ENCODE measurements around the gene IGF2. TPM values are rescaled to one million over a fixed set of nuclear protein-coding genes. Genes with fewer than 3 reads are reported as not detected.

Gene IGF2
- total and polyA plus RNA-seq, 5 donors from 2014 or later = 0.07 TPM; not detected in 4

GRCh38 chr11:2090172-2091111, 48.7 kb downstream of the IGF2 start:
- DNase-seq (no peak), ATAC-seq (ENCODE audit: low read depth in 2 of 2) (no peak)
- H3K4me1 Mint-ChIP-seq = peaks cover 0 to 8% (median 3%) of the 10 kb centered on the region in 4 donors
- Histone ChIP-seq H3K4me1 (ENCODE audit: control insufficient read depth, insufficient read depth, low read length, poor library complexity, severe bottlenecking) (peaks cover 12% of the 10 kb centered on the region), H3K36me3 (ENCODE audit: control insufficient read depth, insufficient read depth, low read length) (no peaks in the 10 kb centered on the region), H3K27me3 (ENCODE audit: control insufficient read depth, insufficient read depth, low read length) (no peaks in the 10 kb centered on the region), H3K9me3 (ENCODE audit: control insufficient read depth in 2 of 2, low read length in 2 of 2) (no peaks in the 10 kb centered on the region), H3K27ac (ENCODE audit: insufficient read depth, low read length, poor library complexity, severe bottlenecking) (no peak overlapping the region), H3K4me3 (ENCODE audit: low read depth, low read length) (no peak overlapping the region)
- H3K36me3 Mint-ChIP-seq = no peaks in the 10 kb centered on the region
- peak overlapping the region in 1 of 3 donors; percentile 76 for H3K27ac Mint-ChIP-seq
- peaks cover 0 to 2% (median 0%) of the 10 kb centered on the region in 7 donors for H3K9me3 Mint-ChIP-seq
- no peaks in the 10 kb centered on the region for H3K27me3 Mint-ChIP-seq
- H3K4me3 Mint-ChIP-seq = no peak overlapping the region

GRCh38 chr11:2089536-2090165, 49.5 kb downstream of the IGF2 start:
- Mint-ChIP-seq H3K9me3 (peaks cover 0 to 2% (median 0%) of the 10 kb centered on the region in 7 donors), H3K27ac (no peak overlapping the region), H3K36me3 (no peaks in the 10 kb centered on the region), H3K4me3 (no peak overlapping the region), H3K27me3 (peaks cover 4% of the 10 kb centered on the region), H3K4me1 (peaks cover 0 to 8% (median 3%) of the 10 kb centered on the region in 4 donors)
- H3K4me1 ChIP-seq (ENCODE audit: control insufficient read depth, insufficient read depth, low read length, poor library complexity, severe bottlenecking) = peaks cover 12% of the 10 kb centered on the region
- no peaks in the 10 kb centered on the region for H3K27me3 ChIP-seq (ENCODE audit: control insufficient read depth, insufficient read depth, low read length)
- no peak overlapping the region for H3K4me3 ChIP-seq (ENCODE audit: low read depth, low read length)
- H3K36me3 ChIP-seq (ENCODE audit: control insufficient read depth, insufficient read depth, low read length) = no peaks in the 10 kb centered on the region
- ATAC-seq (ENCODE audit: low read depth in 2 of 2) = peak; percentile 39 to 61
- no peaks in the 10 kb centered on the region for H3K9me3 ChIP-seq (ENCODE audit: control insufficient read depth in 2 of 2, low read length in 2 of 2)
- no peak overlapping the region for H3K27ac ChIP-seq (ENCODE audit: insufficient read depth, low read length, poor library complexity, severe bottlenecking)
- peak in 1 of 3 donors; percentile 33 for DNase-seq

DNA sequence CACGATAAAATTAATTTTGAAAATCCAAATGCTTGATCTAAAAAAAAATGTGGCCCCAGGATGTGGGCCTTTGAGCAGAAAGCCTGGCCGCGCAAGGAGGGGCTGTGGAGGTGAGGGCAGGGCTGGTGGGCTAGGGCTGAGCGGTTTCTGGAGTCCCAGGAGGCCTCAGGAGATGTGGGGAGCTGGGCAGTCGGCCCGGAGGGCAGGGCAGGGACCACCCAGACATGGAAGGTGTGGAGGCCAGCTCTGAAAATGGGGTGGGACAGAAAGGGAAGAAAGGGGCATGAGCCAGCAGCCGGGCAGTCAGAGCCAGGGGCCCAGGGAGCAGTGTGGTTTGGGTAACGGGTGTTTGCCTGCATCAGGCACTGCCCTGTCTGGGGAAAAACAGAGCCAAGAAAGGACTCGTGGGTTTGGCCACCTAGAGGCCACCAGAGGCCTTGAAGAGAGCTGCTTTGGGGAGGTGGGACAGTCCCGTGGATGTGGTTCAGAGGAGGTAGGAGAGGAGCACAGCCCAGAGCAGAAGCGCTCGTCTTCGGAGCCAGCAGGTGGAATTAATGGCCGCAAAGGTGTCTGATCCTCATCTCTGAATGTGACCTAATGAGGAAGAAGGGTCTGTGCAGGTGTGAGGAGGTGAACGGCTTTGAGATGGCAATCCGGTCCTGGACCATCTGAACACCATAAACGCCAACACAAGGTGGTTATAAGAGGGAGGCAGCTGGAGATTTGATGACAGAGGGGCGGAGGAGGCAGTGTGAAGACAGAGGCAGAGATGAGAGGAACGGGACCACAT, 50.2 kb downstream of the IGF2 start:
- H3K36me3 Mint-ChIP-seq = peaks cover 6% of the 10 kb centered on the region

DNA sequence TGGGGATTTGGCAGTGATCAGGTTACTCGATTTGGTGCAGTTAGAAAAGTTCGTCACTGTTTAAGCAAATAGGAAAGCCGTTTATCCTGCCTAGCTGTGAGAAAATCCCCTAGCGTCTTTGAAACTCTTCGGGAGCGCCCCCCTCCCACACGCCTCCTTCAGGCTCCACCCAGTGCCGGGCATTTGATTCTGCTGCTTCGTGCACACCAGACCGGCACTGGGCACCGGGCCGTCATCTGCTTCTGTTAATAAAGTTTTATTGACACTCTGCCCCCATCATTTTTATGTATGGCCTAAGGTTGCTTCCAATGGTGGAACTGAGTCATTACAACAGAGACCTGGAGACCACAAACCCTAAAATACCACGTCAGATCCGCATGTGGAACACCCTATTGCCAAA, 50.9 kb downstream of the IGF2 start:
- ATAC-seq (ENCODE audit: low read depth in 2 of 2) = no peak
- peaks cover 8% of the 10 kb centered on the region for H3K4me1 ChIP-seq (ENCODE audit: control insufficient read depth, insufficient read depth, low read length, poor library complexity, severe bottlenecking)
- H3K9me3 ChIP-seq (ENCODE audit: control insufficient read depth in 2 of 2, low read length in 2 of 2) = no peaks in the 10 kb centered on the region
- Mint-ChIP-seq H3K4me3 (no peak overlapping the region), H3K4me1 (peaks cover 0 to 5% (median 2%) of the 10 kb centered on the region in 4 donors), H3K36me3 (peaks cover 9% of the 10 kb centered on the region), H3K27ac (no peak overlapping the region), H3K9me3 (peaks cover 0 to 6% (median 4%) of the 10 kb centered on the region in 7 donors), H3K27me3 (peaks cover 8% of the 10 kb centered on the region)
- H3K27me3 ChIP-seq (ENCODE audit: control insufficient read depth, insufficient read depth, low read length) = no peaks in the 10 kb centered on the region
- H3K27ac ChIP-seq (ENCODE audit: insufficient read depth, low read length, poor library complexity, severe bottlenecking) = no peak overlapping the region
- DNase-seq = no peak
- no peaks in the 10 kb centered on the region for H3K36me3 ChIP-seq (ENCODE audit: control insufficient read depth, insufficient read depth, low read length)
- H3K4me3 ChIP-seq (ENCODE audit: low read depth, low read length) = no peak overlapping the region

More for the DNA sequence above, 50.2 kb downstream of the IGF2 start:
- Mint-ChIP-seq H3K27ac (peak overlapping the region in 1 of 3 donors; percentile 28), H3K9me3 (peaks cover 0 to 4% (median 4%) of the 10 kb centered on the region in 7 donors), H3K27me3 (peaks cover 8% of the 10 kb centered on the region), H3K4me3 (no peak overlapping the region), H3K4me1 (peaks cover 0 to 8% (median 3%) of the 10 kb centered on the region in 4 donors)
- no peaks in the 10 kb centered on the region for H3K9me3 ChIP-seq (ENCODE audit: control insufficient read depth in 2 of 2, low read length in 2 of 2)
- peaks cover 12% of the 10 kb centered on the region for H3K4me1 ChIP-seq (ENCODE audit: control insufficient read depth, insufficient read depth, low read length, poor library complexity, severe bottlenecking)
- H3K27me3 ChIP-seq (ENCODE audit: control insufficient read depth, insufficient read depth, low read length) = no peaks in the 10 kb centered on the region
- DNase-seq (no peak), ATAC-seq (ENCODE audit: low read depth in 2 of 2) (no peak)
- no peaks in the 10 kb centered on the region for H3K36me3 ChIP-seq (ENCODE audit: control insufficient read depth, insufficient read depth, low read length)
- no peak overlapping the region for H3K4me3 ChIP-seq (ENCODE audit: low read depth, low read length)
- H3K27ac ChIP-seq (ENCODE audit: insufficient read depth, low read length, poor library complexity, severe bottlenecking) = no peak overlapping the region

DNA sequence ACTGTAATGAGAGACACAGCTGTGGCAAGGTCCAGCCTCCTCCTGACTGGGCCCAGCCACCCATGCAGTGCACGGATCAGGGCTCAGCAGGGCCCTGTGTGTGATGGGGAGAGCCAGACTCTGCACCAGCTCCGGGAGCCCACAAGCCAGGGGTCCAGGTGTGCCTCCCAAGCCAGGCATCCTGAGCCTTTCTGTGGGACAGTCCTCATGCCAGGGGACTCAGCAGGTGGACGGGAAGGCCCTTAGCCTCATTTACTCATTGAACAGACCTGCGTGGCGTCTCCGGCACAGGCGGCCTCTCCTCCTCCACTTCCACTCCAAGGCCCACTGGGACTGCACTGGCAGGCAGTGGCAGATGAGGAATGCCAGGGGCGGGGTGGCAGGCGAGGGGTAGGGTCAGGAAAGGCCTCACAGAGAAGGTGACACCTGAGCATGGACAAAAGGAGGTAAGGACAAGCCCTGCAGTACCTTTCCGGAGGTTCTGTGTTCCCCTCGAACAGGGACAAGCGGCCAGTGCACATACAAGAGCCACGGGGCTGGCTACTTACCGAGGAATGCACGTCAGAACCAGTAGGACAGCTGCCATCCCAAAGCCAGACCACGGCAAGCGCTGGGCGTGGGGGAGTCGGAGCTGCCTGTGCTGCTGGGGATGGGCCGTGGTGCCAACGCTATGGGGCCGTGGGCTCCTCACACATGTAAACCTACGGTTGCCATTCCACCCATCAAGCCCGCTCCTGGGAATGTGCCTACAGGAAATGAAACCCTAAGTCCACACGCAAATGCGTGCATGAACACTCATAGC, 52.7 kb downstream of the IGF2 start:
- Histone ChIP-seq H3K4me3 (ENCODE audit: low read depth, low read length) (no peak overlapping the region), H3K9me3 (ENCODE audit: control insufficient read depth in 2 of 2, low read length in 2 of 2) (no peaks in the 10 kb centered on the region), H3K27me3 (ENCODE audit: control insufficient read depth, insufficient read depth, low read length) (no peaks in the 10 kb centered on the region), H3K4me1 (ENCODE audit: control insufficient read depth, insufficient read depth, low read length, poor library complexity, severe bottlenecking) (no peaks in the 10 kb centered on the region), H3K36me3 (ENCODE audit: control insufficient read depth, insufficient read depth, low read length) (no peaks in the 10 kb centered on the region), H3K27ac (ENCODE audit: insufficient read depth, low read length, poor library complexity, severe bottlenecking) (no peak overlapping the region)
- H3K4me3 Mint-ChIP-seq = no peak overlapping the region
- H3K36me3 Mint-ChIP-seq = peaks cover 9% of the 10 kb centered on the region
- H3K4me1 Mint-ChIP-seq = no peaks in the 10 kb centered on the region
- peaks cover 8% of the 10 kb centered on the region for H3K27me3 Mint-ChIP-seq
- H3K9me3 Mint-ChIP-seq = peaks cover 0 to 6% (median 4%) of the 10 kb centered on the region in 7 donors
- DNase-seq (no peak), ATAC-seq (ENCODE audit: low read depth in 2 of 2) (no peak)
- H3K27ac Mint-ChIP-seq = no peak overlapping the region

DNA sequence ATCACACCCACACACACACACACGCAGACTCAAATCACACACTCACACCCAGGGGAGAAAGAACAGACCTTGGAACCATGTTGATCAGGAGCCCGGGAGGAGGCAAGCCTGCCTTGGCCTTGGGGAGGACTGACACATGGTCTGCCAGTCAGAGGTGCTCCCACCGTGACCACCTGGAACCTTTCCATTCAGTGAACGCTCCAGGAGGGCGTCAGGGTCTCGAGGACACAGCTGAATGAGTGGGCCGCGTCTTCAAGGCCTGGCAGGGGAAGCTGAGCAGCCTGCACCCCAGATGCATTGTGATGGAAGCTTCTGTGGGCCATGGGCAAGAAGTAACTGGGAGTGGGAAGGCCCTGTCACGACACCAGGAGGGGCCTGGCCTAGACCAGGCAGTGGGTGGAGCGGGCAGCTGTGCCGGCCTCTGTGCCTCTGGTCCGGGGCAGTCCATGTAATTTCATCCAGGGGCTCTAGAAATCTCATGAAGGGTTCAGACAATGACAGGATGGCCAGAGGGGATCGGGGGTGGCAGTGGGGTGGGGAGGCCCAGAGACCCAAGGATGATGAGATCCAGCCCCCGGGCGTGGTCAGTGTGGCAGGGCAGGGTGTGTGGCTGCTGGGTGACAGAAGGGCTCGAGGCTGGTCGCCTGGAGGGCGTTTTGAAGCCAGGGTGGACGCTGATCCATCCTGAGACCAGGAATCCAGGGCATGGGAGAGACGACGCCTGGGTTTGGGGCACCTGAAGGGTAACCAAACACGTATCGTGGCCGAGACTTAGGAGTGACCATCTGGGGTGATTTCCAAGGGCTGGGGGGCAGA, 53.7 kb downstream of the IGF2 start:
- Histone ChIP-seq H3K9me3 (ENCODE audit: control insufficient read depth in 2 of 2, low read length in 2 of 2) (no peaks in the 10 kb centered on the region), H3K27me3 (ENCODE audit: control insufficient read depth, insufficient read depth, low read length) (no peaks in the 10 kb centered on the region), H3K4me1 (ENCODE audit: control insufficient read depth, insufficient read depth, low read length, poor library complexity, severe bottlenecking) (no peaks in the 10 kb centered on the region), H3K36me3 (ENCODE audit: control insufficient read depth, insufficient read depth, low read length) (no peaks in the 10 kb centered on the region), H3K4me3 (ENCODE audit: low read depth, low read length) (no peak overlapping the region), H3K27ac (ENCODE audit: insufficient read depth, low read length, poor library complexity, severe bottlenecking) (no peak overlapping the region)
- Mint-ChIP-seq H3K27me3 (peaks cover 8% of the 10 kb centered on the region), H3K4me3 (no peak overlapping the region), H3K9me3 (peaks cover 0 to 6% (median 4%) of the 10 kb centered on the region in 7 donors), H3K36me3 (peaks cover 9% of the 10 kb centered on the region), H3K4me1 (no peaks in the 10 kb centered on the region), H3K27ac (no peak overlapping the region)
- ATAC-seq (ENCODE audit: low read depth in 2 of 2) (no peak), DNase-seq (no peak)
